OCI-LY7 (cell line): ENCODE data around the gene CMSS1. TPM values are rescaled to one million over a fixed set of nuclear protein-coding genes. Genes with fewer than 3 reads are reported as not detected.

Experiments used
- BruUV-seq: library from RNA; stranded (reverse); fragments of 400-500 nt; replicated peaks from 2 replicates; lab custom pipeline; 2021; lab: Mats Ljungman, UMichigan
- CTCF ChIA-PET: fragments of 300-600 bp; sonication (Branson Sonifier 250); formaldehyde crosslinking; loops from one replicate; lab custom pipeline; 2022; ENCODE audit warnings: antibody characterized with exemption; ENCODE audit not compliant: unreplicated experiment; lab: Charles Lee
- POLR2A ChIA-PET: fragments of 300-600 bp; sonication (Branson Sonifier 250); formaldehyde crosslinking; loops from one replicate; lab custom pipeline; 2022; ENCODE audit warnings: antibody characterized with exemption; lab: Charles Lee
- DNase-seq: peaks from one replicate; pipeline ENCODE4 v3.0.0-alpha.2; 2015; ENCODE audit warnings: low spot score
- H2AFZ ChIP-seq: fragments of 200-600 bp; sonication (generic), shearing (Covaris generic); 2 replicates; pipeline ENCODE4 v1.6.1; 2014; ENCODE audit warnings: mild to moderate bottlenecking, antibody characterized with exemption, low read length, moderate library complexity
- H3K27ac ChIP-seq: fragments of 200-600 bp; sonication (generic); 2 replicates; pipeline ENCODE4 v1.5.1; 2014; ENCODE audit warnings: mixed run types, low read depth, mild to moderate bottlenecking, moderate library complexity, low read length, inconsistent platforms; ENCODE audit not compliant: poor library complexity, severe bottlenecking
- H3K36me3 ChIP-seq: fragments of 200-600 bp; sonication (generic); 2 replicates; pipeline ENCODE4 v1.6.1; 2014; ENCODE audit warnings: mild to moderate bottlenecking, antibody characterized with exemption, low read length, moderate library complexity, mixed read lengths; ENCODE audit not compliant: insufficient read depth
- H3K4me1 ChIP-seq: fragments of 200-600 bp; sonication (generic); 2 replicates; pipeline ENCODE4 v1.5.1; 2014; ENCODE audit warnings: mild to moderate bottlenecking, low read length; ENCODE audit not compliant: insufficient read depth, poor library complexity, severe bottlenecking
- H3K4me2 ChIP-seq: fragments of 200-600 bp; sonication (generic); 2 replicates; pipeline ENCODE4 v1.6.1; 2014; ENCODE audit warnings: mild to moderate bottlenecking, low read length
- H3K4me3 ChIP-seq: fragments of 200-600 bp; sonication (generic); 2 replicates; pipeline ENCODE4 v1.5.1; 2014; ENCODE audit warnings: mild to moderate bottlenecking, low read depth, low read length; ENCODE audit not compliant: poor library complexity, severe bottlenecking
- H3K79me2 ChIP-seq: fragments of 200-600 bp; sonication (generic); 2 replicates; pipeline ENCODE4 v1.6.1; 2016; ENCODE audit warnings: low read depth, mild to moderate bottlenecking, low read length, moderate library complexity, mixed read lengths; ENCODE audit not compliant: insufficient read depth
- H3K9me2 ChIP-seq: fragments of 200-600 bp; sonication (generic); 2 replicates; pipeline ENCODE4 v1.6.1; 2016; ENCODE audit warnings: mild to moderate bottlenecking, low read length, mixed read lengths; ENCODE audit not compliant: insufficient read depth
- H3K9me3 ChIP-seq: fragments of 200-600 bp; sonication (generic); 2 replicates; pipeline ENCODE4 v1.6.1; 2014; ENCODE audit warnings: mild to moderate bottlenecking, mixed run types, low read length, mixed read lengths
- H4K20me1 ChIP-seq: fragments of 200-600 bp; sonication (generic); 2 replicates; pipeline ENCODE4 v1.6.1; 2014; ENCODE audit warnings: mild to moderate bottlenecking, antibody characterized with exemption, low read length, moderate library complexity, mixed read lengths; ENCODE audit not compliant: insufficient read depth
- EZH2phosphoT487 ChIP-seq: fragments of 200-600 bp; sonication (generic); IDR thresholded peaks from 2 replicates; pipeline ENCODE4 v1.6.1; 2018; ENCODE audit warnings: low read depth, borderline replicate concordance, mild to moderate bottlenecking, mixed run types, antibody characterized with exemption, low read length, moderate library complexity, mixed read lengths
- intact Hi-C: fragments of 100-400 bp; cut with micrococcal nuclease; formaldehyde crosslinking; loops from one replicate; pipeline ENCODE4 v1.10.0; 2022; ENCODE audit not compliant: unreplicated experiment
- total RNA-seq, 2 experiments: library from RNA; depleted of rRNA in 1 of 2; stranded (reverse); fragments of >200 nt in 1 of 2; shearing (Covaris generic) in 1 of 2; gene quantifications; 2 replicates each; pipeline ENCODE4 v1.2.3, GENCODE V29; 2014 to 2022
- TF ChIP-seq, protein P1 (sequence below): fragments of 200-600 bp; sonication (generic); conservative IDR thresholded peaks from 2 replicates; pipeline ENCODE4 v1.5.1; 2014; ENCODE audit warnings: mild to moderate bottlenecking, antibody characterized with exemption, low read length, moderate library complexity, mixed read lengths

Gene CMSS1
- total RNA-seq, 2 experiments from 2014 or later, result 25.7 to 46.6 TPM

DNA sequence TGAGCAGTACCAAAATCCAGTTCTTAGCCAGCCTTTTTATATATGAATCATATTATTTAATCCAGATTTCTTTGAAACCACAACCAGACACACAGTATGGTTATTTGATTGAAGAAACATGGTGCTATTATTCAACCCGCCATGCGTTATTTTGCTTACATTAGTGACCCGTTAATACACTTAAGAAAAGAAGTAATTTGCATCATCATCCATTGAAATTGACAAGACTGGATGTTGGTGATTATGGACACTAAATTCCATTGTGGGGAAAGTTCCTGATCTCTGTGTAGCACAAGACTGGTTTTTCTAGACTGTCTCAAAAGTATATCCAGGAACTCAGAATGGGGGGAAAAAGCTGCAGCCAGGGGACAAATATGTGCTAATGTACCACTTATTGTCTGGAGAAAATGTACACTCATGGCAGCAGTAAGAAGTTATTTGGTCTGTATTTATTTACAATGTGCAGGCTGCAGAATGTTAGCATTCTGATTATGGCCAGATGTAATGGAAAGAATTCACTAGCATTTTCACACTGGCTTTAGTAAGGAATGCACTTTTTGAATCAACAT lies 216.3 kb downstream of the CMSS1 start:
- Histone ChIP-seq H3K79me2 (no peaks in the 10 kb centered on the region), H4K20me1 (peaks cover 4% of the 10 kb centered on the region; the same call in 1 of the 2 replicates), H3K27ac (no peak overlapping the region), H2AFZ (no peak overlapping the region), H3K4me2 (no peak overlapping the region), H3K36me3 (no peaks in the 10 kb centered on the region), H3K9me2 (no peaks in the 10 kb centered on the region), H3K4me1 (no peaks in the 10 kb centered on the region), H3K4me3 (no peak overlapping the region), H3K9me3 (no peaks in the 10 kb centered on the region)
- ChIA-PET POLR2A (interaction anchor here (0.5 to 0.8 kb wide), 2 partner anchors 11 to 14 kb away, joined by 3 to 4 read pairs; no protein-coding TSS in a partner anchor), CTCF (no interaction called here)
- intact Hi-C loops, result no loop called here
- TF ChIP-seq EZH2phosphoT487, result no peak
- TF ChIP-seq, protein P1, sequence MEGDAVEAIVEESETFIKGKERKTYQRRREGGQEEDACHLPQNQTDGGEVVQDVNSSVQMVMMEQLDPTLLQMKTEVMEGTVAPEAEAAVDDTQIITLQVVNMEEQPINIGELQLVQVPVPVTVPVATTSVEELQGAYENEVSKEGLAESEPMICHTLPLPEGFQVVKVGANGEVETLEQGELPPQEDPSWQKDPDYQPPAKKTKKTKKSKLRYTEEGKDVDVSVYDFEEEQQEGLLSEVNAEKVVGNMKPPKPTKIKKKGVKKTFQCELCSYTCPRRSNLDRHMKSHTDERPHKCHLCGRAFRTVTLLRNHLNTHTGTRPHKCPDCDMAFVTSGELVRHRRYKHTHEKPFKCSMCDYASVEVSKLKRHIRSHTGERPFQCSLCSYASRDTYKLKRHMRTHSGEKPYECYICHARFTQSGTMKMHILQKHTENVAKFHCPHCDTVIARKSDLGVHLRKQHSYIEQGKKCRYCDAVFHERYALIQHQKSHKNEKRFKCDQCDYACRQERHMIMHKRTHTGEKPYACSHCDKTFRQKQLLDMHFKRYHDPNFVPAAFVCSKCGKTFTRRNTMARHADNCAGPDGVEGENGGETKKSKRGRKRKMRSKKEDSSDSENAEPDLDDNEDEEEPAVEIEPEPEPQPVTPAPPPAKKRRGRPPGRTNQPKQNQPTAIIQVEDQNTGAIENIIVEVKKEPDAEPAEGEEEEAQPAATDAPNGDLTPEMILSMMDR, result no peak
- no peak for DNase-seq
- no TSS peak for BruUV-seq

DNA sequence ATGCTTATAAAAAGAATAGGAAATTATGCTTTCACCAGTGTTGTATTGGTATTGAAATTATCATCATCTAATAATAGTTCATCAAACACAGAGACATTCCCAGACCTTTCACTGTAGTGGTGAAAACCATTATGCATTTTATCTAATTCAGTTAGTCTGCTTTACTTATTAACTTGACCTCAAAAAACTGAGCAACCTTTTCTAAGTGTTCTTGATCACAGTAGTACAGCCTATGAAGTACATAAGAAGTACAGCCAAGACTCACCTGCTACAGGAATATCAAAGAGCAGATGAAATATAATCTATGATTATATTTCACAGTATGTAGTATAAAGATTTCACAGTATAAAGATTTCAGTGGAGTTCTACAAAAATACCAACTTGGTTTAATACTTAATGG lies 221.4 kb downstream of the CMSS1 start:
- intact Hi-C loops, result no loop called here

More for the DNA sequence above, 221.4 kb downstream of the CMSS1 start:
- H3K4me1 ChIP-seq, result peaks cover 4% of the 10 kb centered on the region
- peaks cover 5% of the 10 kb centered on the region; the same call in 1 of the 2 replicates for H4K20me1 ChIP-seq
- H2AFZ ChIP-seq, result no peak overlapping the region
- H3K27ac ChIP-seq, result no peak overlapping the region
- POLR2A ChIA-PET, result no interaction called here
- TF ChIP-seq, protein P1, result no peak
- no peak for TF ChIP-seq EZH2phosphoT487
- H3K36me3 ChIP-seq, result no peaks in the 10 kb centered on the region
- no peak for DNase-seq
- CTCF ChIA-PET, result no interaction called here
- no peak overlapping the region for H3K4me3 ChIP-seq
- H3K4me2 ChIP-seq, result no peak overlapping the region
- no peaks in the 10 kb centered on the region for H3K9me3 ChIP-seq
- no peaks in the 10 kb centered on the region for H3K9me2 ChIP-seq
- BruUV-seq, result no TSS peak
- H3K79me2 ChIP-seq, result no peaks in the 10 kb centered on the region
